HFF-Myc (cell line): ENCODE results near the gene TP53.

Experiments
- DNase-seq: peaks from one replicate; pipeline ENCODE4 v3.0.0-alpha.2; 2011; ENCODE audit warnings: low read depth; ENCODE audit errors: extremely low read depth
- H3K4me3 ChIP-seq: replicated peaks from 2 replicates; pipeline ENCODE4 v1.5.1; 2011; ENCODE audit warnings: low read depth, mild to moderate bottlenecking, control low read depth, low read length
- TF ChIP-seq, protein P1 (sequence below): IDR thresholded peaks from 2 replicates; pipeline ENCODE4 v1.5.1; 2012; ENCODE audit warnings: mild to moderate bottlenecking, low read depth, low read length, control low read depth; ENCODE audit errors: missing control alignments

TP53 gene

DNA sequence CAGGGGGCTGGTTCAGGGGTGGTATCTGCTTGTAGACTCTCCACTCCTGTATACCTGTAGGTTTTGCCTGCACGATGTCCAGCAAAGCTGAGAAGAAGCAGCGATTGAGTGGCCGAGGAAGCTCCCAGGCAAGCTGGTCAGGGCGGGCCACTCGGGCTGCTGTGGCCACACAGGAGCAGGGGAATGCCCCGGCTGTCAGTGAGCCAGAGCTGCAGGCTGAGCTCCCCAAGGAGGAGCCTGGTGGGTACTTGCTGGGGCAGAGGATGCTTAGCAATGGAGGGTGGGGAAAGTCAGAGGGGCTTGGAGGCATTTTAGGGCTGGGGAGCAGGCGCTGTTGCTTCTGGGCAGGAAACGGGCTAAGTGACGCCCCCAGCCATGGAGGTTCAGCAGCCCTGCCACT lies 32.4 kb upstream of the TP53 start:
- no peak for DNase-seq
- TF ChIP-seq, protein P1, sequence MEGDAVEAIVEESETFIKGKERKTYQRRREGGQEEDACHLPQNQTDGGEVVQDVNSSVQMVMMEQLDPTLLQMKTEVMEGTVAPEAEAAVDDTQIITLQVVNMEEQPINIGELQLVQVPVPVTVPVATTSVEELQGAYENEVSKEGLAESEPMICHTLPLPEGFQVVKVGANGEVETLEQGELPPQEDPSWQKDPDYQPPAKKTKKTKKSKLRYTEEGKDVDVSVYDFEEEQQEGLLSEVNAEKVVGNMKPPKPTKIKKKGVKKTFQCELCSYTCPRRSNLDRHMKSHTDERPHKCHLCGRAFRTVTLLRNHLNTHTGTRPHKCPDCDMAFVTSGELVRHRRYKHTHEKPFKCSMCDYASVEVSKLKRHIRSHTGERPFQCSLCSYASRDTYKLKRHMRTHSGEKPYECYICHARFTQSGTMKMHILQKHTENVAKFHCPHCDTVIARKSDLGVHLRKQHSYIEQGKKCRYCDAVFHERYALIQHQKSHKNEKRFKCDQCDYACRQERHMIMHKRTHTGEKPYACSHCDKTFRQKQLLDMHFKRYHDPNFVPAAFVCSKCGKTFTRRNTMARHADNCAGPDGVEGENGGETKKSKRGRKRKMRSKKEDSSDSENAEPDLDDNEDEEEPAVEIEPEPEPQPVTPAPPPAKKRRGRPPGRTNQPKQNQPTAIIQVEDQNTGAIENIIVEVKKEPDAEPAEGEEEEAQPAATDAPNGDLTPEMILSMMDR: no peak
- H3K4me3 ChIP-seq: no peak overlapping the region

DNA sequence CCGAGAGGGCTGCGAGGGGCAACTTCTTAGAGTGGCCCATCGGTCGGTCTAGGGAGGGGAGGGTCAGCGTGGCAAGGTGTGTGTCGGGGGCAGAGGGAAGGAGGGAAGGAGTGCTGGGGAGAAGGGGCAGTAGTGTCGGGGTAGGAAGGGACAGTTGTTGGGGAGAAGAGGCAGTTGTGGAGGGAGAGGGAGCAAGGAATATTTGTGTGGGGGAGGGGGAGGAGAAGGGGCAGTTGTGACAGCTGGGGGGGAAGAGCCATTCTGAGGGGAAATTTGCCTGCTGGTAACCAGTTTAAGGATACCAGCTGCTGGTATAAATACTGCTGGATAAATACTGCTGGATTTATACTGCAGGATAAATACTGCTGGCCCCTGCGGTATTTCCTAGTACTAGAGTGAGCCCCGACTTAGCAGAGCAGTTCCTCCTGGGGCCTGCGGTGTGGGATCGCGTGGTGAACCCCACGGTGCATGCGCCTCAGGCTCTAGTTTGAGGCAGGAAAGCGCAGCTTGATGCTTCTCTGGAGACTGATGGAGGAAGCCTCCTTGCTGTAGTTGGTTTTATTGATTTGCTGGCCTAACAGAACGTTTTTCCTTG lies 30.6 kb upstream of the TP53 start:
- peak overlapping the region; percentile 52 for H3K4me3 ChIP-seq
- TF ChIP-seq, protein P1: no peak
- DNase-seq: no peak

DNA sequence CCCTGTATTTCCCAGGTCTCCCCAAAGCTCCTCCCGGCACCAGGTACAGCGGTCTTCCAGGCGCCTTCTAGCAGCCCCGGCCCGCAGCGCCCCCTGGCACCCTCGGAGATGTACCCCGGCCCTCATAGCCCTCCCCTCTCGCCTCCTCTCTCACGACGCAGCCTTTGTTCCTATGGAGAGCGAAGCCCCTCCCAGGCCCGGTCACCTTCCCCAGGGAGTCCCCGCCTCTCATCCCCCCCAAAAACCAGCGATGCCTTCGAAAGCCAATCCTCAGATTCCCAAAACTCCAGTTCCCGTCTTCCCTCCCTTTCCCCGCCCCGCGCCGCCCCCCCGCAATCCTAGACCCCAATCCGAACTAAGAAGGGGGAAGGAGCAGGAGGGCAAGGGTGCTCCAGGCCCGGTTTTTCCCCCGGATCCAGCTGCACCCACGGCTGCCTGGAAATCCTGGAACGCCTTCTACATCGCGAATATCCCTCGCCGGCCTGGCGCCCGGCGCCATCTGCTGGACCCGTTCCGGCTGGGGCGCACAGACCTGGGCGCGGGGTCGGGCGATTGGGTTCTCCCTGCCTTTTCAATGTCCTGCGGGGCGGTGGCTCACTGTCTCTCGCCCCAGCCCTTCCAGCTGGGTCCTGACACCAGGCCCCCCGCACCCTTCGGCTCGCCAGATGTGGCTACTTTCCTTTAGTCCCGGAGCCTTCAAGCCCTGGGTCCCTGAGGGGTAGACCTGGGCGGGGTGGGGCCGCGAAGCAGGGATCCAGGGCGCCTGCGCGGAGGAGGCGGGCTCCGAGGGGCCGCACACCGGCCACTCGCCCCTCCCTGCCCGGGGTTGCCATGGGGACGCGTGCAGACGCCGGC lies 29.8 kb upstream of the TP53 start, which contains the start of gene DNAH2:
TSS of gene DNAH2 (plus strand) at position 844 of the 855 bp plus-strand sequence. CDS start 1,991 bp downstream, outside the sequence.
- H3K4me3 ChIP-seq: peak within 1 kb of the TSS; percentile 52
- TF ChIP-seq, protein P1: peak; percentile 52
- DNase-seq: peak; percentile 75

DNA sequence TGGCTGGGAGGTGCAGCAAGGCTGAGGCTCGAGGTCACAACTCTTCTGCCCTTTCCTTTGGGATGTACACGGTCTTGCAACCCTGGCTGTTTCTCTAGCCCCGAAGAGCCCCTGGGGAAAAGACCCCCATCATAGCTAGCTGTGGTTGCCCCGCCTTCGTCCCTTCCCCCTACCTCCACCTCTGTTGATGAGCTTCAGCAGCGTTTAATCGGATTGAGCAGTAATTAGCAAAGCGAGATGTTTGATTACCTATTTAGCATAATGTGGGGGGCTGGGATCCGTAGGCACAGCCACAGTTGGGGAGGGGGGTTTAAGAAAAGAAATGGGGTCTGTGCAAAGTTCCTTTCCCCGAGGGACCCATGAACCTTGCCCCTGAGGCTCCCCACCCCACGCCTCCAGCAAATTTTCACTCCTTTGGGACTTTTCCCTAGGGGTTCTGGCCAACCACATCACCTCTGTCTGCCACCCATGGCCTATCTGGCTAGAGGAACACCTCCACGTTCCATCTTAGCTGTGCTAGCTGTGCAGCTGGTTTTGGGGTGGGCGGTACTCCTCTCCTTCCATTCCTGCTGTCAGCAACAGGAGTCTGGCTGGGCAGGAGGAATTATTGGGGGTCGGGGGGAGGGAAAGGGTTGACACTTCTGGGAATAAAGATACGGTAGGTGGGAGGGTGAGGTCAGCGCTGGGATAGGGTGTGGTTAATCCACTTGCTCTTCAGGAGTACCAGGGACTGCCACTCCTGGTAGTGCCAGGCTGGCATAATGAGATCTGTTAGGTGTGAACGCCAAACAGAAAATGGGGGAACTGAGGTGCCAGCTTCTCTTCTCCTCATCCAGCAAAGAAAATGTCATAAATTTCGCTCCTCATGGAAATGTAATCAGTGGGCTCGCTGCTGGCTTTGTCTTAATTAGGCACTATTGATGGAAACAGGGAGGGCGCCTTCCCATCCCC lies 28.9 kb upstream of the TP53 start:
- TF ChIP-seq, protein P1: no peak
- no peak for DNase-seq
- peak overlapping the region; percentile 52 for H3K4me3 ChIP-seq

DNA sequence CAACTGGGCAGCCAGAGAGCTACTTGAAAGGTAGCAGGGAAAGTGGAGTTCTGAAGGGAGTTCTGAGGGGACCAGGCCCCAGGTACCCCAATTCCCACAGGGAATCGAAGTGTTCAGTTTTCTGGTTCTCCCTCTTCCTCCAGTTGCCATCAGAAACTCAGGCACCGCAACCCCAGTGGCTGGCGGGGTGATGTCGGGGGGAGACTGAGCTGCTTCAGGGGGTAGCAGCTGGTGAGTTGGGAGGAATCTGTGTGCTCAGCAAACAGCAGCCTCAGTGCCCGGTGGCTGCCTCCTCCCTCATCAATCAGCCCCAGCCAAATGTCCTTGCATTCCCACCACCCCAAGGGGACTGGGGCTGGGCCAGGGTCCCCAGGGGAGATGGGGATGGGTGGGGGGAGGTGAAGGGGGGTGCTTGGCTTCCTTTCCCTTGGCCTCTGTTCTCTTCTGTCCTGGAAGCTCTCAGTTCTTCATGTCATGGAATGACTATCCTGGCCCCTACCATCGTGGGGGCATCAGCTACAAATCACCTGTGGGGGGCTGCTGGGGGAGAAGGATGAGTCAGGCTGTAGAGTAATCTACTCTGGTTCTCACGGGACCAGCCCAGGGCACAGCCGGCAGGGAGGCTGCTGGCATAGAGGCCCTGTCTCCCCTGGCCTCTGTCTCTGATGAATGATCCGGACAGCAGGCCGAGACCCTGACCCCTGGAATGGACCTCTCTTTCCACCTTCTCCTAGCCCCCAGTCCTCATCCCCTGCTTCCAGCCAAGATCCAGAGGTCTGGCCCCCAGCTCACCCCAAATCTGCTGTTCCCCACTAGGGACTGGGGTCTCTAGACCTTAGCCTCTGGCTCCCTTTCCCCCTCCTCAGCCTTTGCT lies 27.7 kb upstream of the TP53 start:
- H3K4me3 ChIP-seq: no peak overlapping the region
- TF ChIP-seq, protein P1: no peak
- no peak for DNase-seq
